ENCODE measurements around the gene SMPD3. TPM values are rescaled to one million over a fixed set of nuclear protein-coding genes. Genes with fewer than 3 reads are reported as not detected.

Gene SMPD3
- total RNA-seq, 1 experiment from 2014 or later = 0.89 TPM

DNA sequence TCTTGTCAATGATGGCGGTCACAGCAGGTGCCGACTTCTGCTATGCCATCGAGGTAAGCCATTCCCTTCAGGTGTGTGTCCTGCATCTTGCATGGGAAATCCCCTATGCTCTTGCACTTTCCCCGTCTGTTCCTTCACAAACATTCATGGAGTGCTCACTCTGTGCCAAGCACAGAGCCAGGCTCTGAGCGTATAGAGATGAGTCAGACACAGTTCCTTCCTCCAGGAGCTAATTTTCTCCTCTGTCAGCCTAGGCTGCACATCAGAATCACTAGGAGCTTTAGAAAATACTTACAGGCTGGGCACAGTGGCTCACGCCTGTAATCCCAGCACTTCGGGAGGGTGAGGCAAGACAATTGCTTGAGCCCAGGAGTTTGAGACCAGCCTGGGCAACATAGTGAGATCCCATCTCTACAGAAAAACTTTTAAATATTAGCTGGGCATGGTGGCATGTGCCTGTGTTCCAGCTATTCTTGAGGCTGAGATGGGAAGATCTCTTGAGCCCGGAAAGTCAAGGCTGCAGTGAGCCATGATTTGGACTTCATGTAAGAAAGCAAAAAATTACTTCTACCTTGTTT lies 123.4 kb downstream of the SMPD3 start (continued):
- TF ChIP-seq TCF7L2 (IDR thresholded peaks at IDR 0.05; ENCODE audit: borderline replicate concordance, extremely low read depth, insufficient read depth, insufficient read length) (no peak), EZH2phosphoT487 (IDR thresholded peaks at IDR 0.05; ENCODE audit: borderline replicate concordance) (no peak), SIN3A (IDR thresholded peaks at IDR 0.05; ENCODE audit: low read depth) (no peak), ZNF274 (IDR thresholded peaks at IDR 0.05; ENCODE audit: low read depth, low read length) (no peak), POLR2A (IDR thresholded peaks at IDR 0.05; ENCODE audit: borderline replicate concordance, extremely low read depth, insufficient read depth, insufficient read length) (no peak)
- TF ChIP-seq, protein P1, sequence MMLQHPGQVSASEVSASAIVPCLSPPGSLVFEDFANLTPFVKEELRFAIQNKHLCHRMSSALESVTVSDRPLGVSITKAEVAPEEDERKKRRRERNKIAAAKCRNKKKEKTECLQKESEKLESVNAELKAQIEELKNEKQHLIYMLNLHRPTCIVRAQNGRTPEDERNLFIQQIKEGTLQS (IDR thresholded peaks at IDR 0.05) = no peak

GRCh38 chr16:68324336-68324735 lies 124.0 kb downstream of the SMPD3 start:
- CTCF ChIA-PET = interaction anchor here (1.6 kb wide), 1 partner anchor 62 kb away, joined by 6 read pairs; no protein-coding TSS in a partner anchor
- no TSS peak for BruUV-seq (replicated peaks)
- TF ChIP-seq JUND (IDR thresholded peaks at IDR 0.05) (no peak), CEBPB (IDR thresholded peaks at IDR 0.05; ENCODE audit: low read depth) (no peak), EZH2 (IDR thresholded peaks at IDR 0.05) (no peak), ELF1 (IDR thresholded peaks at IDR 0.05; ENCODE audit: borderline replicate concordance, low read depth) (no peak), REST (IDR thresholded peaks at IDR 0.05; ENCODE audit: low read depth) (no peak), POLR2AphosphoS5 (IDR thresholded peaks at IDR 0.05; ENCODE audit: low read depth, low read length) (no peak), SP1 (IDR thresholded peaks at IDR 0.05; ENCODE audit: low read depth) (no peak), RAD21 (IDR thresholded peaks at IDR 0.05; ENCODE audit: low read depth) (no peak), EZH2phosphoT487 (IDR thresholded peaks at IDR 0.05; ENCODE audit: borderline replicate concordance) (no peak)
- TF ChIP-seq, protein P1 (IDR thresholded peaks at IDR 0.05) = no peak
- TF ChIP-seq, protein P2, sequence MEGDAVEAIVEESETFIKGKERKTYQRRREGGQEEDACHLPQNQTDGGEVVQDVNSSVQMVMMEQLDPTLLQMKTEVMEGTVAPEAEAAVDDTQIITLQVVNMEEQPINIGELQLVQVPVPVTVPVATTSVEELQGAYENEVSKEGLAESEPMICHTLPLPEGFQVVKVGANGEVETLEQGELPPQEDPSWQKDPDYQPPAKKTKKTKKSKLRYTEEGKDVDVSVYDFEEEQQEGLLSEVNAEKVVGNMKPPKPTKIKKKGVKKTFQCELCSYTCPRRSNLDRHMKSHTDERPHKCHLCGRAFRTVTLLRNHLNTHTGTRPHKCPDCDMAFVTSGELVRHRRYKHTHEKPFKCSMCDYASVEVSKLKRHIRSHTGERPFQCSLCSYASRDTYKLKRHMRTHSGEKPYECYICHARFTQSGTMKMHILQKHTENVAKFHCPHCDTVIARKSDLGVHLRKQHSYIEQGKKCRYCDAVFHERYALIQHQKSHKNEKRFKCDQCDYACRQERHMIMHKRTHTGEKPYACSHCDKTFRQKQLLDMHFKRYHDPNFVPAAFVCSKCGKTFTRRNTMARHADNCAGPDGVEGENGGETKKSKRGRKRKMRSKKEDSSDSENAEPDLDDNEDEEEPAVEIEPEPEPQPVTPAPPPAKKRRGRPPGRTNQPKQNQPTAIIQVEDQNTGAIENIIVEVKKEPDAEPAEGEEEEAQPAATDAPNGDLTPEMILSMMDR (IDR thresholded peaks at IDR 0.05 in 2 of 3, conservative IDR thresholded peaks at IDR 0.05 in 1 of 3; ENCODE audit: borderline replicate concordance in 1 of 3, insufficient read depth in 1 of 3, low read depth in 2 of 3, low read length in 2 of 3) = no peak

More at GRCh38 chr16:68324336-68324735, 124.0 kb downstream of the SMPD3 start:
- peaks cover 6 to 7% of the 10 kb centered on the region in 2 experiments; a peak in 3 of 4 replicates for H3K4me1 ChIP-seq (ENCODE audit: control insufficient read depth in 1 of 2, insufficient read depth in 2 of 2, low read length in 2 of 2)
- no peaks in the 10 kb centered on the region for H3K9me3 ChIP-seq (ENCODE audit: control insufficient read depth in 1 of 2, insufficient read depth in 1 of 2, low read depth in 1 of 2, low read length in 2 of 2)
- H3K9ac ChIP-seq (ENCODE audit: low read length) = no peak overlapping the region
- ATAC-seq = no peak
- H3K9me2 ChIP-seq (ENCODE audit: insufficient read depth) = no peaks in the 10 kb centered on the region
- no peaks in the 10 kb centered on the region for H4K20me1 ChIP-seq (ENCODE audit: insufficient read depth)
- intact Hi-C loops (cut with micrococcal nuclease) = no loop called here
- H3K4me3 ChIP-seq (replicated peaks in 1 of 2; ENCODE audit: low read depth in 1 of 2, low read length in 2 of 2) = no peak overlapping the region
- ChIA-PET RAD21 (ENCODE audit: low non-redundant PET in 1 of 2, low total read pairs in 2 of 2, uncharacterized antibody in 2 of 2, unreplicated experiment in 2 of 2) (no interaction called here), POLR2A (no interaction called here)
- H3K27me3 ChIP-seq (ENCODE audit: insufficient read depth, low read length) = no peaks in the 10 kb centered on the region
- H3K36me3 ChIP-seq (ENCODE audit: control insufficient read depth in 1 of 2, insufficient read depth in 2 of 2, low read length in 2 of 2) = peaks cover 4 to 15% of the 10 kb centered on the region in 2 experiments; a peak in 3 of 4 replicates
- no peak overlapping the region for H3K4me2 ChIP-seq (ENCODE audit: low read length)
- no peak overlapping the region for H2AFZ ChIP-seq (ENCODE audit: low read depth, low read length, poor library complexity, severe bottlenecking)
- no peak overlapping the region for H3K27ac ChIP-seq (ENCODE audit: low read depth, low read length)
- DNase-seq (ENCODE audit: low read depth, low spot score) = no peak
- H3K79me2 ChIP-seq (ENCODE audit: insufficient read depth, low read length) = 0 out of 2 replicates have a peak, but pooled peaks cover 3% of the 10 kb centered on the region

Data from HCT116 (cell line).